Tibial nerve (tissue), 4 donors: Measurements from ENCODE around the gene RNF141.

Source experiments
- CTCF ChIP-seq, 5 experiments: fragments of 200-600 bp in 3 of 5; fragments of 450-650 bp in 2 of 5; sonication (generic) in 3 of 5; IDR thresholded peaks; one replicate each; pipeline ENCODE4 v1.5.1; 2016 to 2019; ENCODE audit warnings: antibody characterized with exemption in 5 of 5, mild to moderate bottlenecking in 3 of 5, moderate library complexity in 2 of 5
- EP300 ChIP-seq, 2 donors: sonication (generic); formaldehyde crosslinking; IDR thresholded peaks; one replicate each; pipeline ENCODE4 v1.6.1; 2017; ENCODE audit warnings: antibody characterized with exemption in 2 of 2, mild to moderate bottlenecking in 1 of 2
- POLR2A ChIP-seq, 2 donors: fragments of 450-650 bp; IDR thresholded peaks; one replicate each; pipeline ENCODE4 v1.6.1; 2017; ENCODE audit warnings: antibody characterized with exemption in 2 of 2, mild to moderate bottlenecking in 2 of 2, moderate library complexity in 2 of 2

GRCh38 chr11:10492084-10492483 lies 48.9 kb downstream of the RNF141 start:
- TF ChIP-seq CTCF (IDR thresholded peaks at IDR 0.05) (no peak), POLR2A (IDR thresholded peaks at IDR 0.05) (no peak), EP300 (IDR thresholded peaks at IDR 0.05) (no peak)
